ENCODE data around the gene ATAD2B.

DNA sequence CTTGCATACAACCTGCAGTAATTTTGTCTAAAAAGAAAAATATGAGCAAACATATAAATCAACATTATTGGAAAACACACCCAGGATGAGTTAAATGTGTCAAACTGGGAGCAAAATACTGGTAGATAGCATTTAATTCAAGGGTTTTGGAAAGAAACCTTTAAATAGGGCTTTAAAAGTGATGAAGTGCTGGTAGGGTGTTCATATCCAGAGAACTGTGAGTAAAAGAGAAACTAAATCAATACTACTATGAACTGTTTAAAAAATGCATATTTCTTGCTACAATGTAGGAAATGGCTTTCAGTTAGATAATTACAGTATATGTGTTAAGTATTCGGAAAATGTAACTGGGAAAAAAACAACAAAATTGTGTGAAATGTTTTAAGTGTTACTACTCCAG, 117.8 kb downstream of the ATAD2B start:
- TF ChIP-seq TEAD4 (IDR thresholded peaks at IDR 0.05; ENCODE audit: low read depth, low read length): no peak
- TF ChIP-seq, protein P1, sequence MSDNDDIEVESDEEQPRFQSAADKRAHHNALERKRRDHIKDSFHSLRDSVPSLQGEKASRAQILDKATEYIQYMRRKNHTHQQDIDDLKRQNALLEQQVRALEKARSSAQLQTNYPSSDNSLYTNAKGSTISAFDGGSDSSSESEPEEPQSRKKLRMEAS (IDR thresholded peaks at IDR 0.05): no peak
- TF ChIP-seq, protein P2, sequence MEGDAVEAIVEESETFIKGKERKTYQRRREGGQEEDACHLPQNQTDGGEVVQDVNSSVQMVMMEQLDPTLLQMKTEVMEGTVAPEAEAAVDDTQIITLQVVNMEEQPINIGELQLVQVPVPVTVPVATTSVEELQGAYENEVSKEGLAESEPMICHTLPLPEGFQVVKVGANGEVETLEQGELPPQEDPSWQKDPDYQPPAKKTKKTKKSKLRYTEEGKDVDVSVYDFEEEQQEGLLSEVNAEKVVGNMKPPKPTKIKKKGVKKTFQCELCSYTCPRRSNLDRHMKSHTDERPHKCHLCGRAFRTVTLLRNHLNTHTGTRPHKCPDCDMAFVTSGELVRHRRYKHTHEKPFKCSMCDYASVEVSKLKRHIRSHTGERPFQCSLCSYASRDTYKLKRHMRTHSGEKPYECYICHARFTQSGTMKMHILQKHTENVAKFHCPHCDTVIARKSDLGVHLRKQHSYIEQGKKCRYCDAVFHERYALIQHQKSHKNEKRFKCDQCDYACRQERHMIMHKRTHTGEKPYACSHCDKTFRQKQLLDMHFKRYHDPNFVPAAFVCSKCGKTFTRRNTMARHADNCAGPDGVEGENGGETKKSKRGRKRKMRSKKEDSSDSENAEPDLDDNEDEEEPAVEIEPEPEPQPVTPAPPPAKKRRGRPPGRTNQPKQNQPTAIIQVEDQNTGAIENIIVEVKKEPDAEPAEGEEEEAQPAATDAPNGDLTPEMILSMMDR (IDR thresholded peaks at IDR 0.05; ENCODE audit: control extremely low read depth in 1 of 3, insufficient read depth in 1 of 3, low read depth in 1 of 3, low read length in 3 of 3): no peak
- TF ChIP-seq BRCA1 (IDR thresholded peaks at IDR 0.05; ENCODE audit: low read depth, low read length): no peak
- no peak for TF ChIP-seq POLR2A (IDR thresholded peaks at IDR 0.05; ENCODE audit: control extremely low read depth in 1 of 2, low read depth in 2 of 2, low read length in 2 of 2)
- TF ChIP-seq BACH1 (IDR thresholded peaks at IDR 0.05; ENCODE audit: low read length): no peak
- no peak for TF ChIP-seq POLR2AphosphoS5 (IDR thresholded peaks at IDR 0.05; ENCODE audit: low read depth, low read length)
- TF ChIP-seq EP300 (IDR thresholded peaks at IDR 0.05; ENCODE audit: borderline replicate concordance in 1 of 2, low read depth in 2 of 2, low read length in 2 of 2): no peak
- no peak for TF ChIP-seq SUZ12 (IDR thresholded peaks at IDR 0.05; ENCODE audit: low read length)
- no peak for TF ChIP-seq EGR1 (IDR thresholded peaks at IDR 0.05; ENCODE audit: borderline replicate concordance, low read depth, low read length)
- TF ChIP-seq NRF1 (IDR thresholded peaks at IDR 0.05; ENCODE audit: low read depth, low read length): no peak
- TF ChIP-seq EZH2 (IDR thresholded peaks at IDR 0.05; ENCODE audit: low read depth, low read length, severe bottlenecking): no peak
- no peak for TF ChIP-seq RAD21 (IDR thresholded peaks at IDR 0.05 in 1 of 2, conservative IDR thresholded peaks at IDR 0.05 in 1 of 2; ENCODE audit: low read depth in 2 of 2, low read length in 2 of 2)
- TF ChIP-seq CEBPB (IDR thresholded peaks at IDR 0.05; ENCODE audit: low read depth, low read length): no peak

Data from H1 (cell line).